IMR-90 (cell line): Measurements from ENCODE around the gene TMC3. TPM values are rescaled to one million over a fixed set of nuclear protein-coding genes. Genes with fewer than 3 reads are reported as not detected.

ENCODE experiments used
- ATAC-seq: fragments of 200-7000 bp; cut with Tn5 transposase; 2 replicates; pipeline ENCODE4 v1.9.1; 2020; ENCODE audit warnings: low read depth, mild to moderate bottlenecking, moderate library complexity
- BruUV-seq: library from RNA; stranded (reverse); fragments of 400-500 nt; replicated peaks from 2 replicates; lab custom pipeline; 2021; lab: Mats Ljungman, UMichigan
- CTCF ChIA-PET: fragments of 300-600 bp; formaldehyde crosslinking; extraction: SDS; loops from one replicate; lab custom pipeline; 2021; ENCODE audit warnings: antibody characterized with exemption; lab: Yijun Ruan, JAX
- POLR2A ChIA-PET: fragments of 300-600 bp; sonication (Branson Sonifier 250); formaldehyde crosslinking; loops from one replicate; lab custom pipeline; 2022; ENCODE audit warnings: antibody characterized with exemption; ENCODE audit not compliant: unreplicated experiment; lab: Charles Lee
- DNase-seq: peaks from one replicate; pipeline ENCODE4 v3.0.0; 2013
- H2AFZ ChIP-seq: replicated peaks from 2 replicates; pipeline ENCODE3; 2013; ENCODE audit warnings: low read length, mild to moderate bottlenecking; ENCODE audit not compliant: poor library complexity
- H2AK5ac ChIP-seq: 2 replicates; pipeline ENCODE4 v1.6.1; 2013; ENCODE audit warnings: low read depth, low read length, inconsistent platforms
- H2AK9ac ChIP-seq: replicated peaks from 2 replicates; pipeline ENCODE3; 2013; ENCODE audit warnings: mild to moderate bottlenecking, low read depth, low read length, moderate library complexity; ENCODE audit not compliant: poor library complexity
- H2BK120ac ChIP-seq: 2 replicates; pipeline ENCODE4 v1.6.1; 2013; ENCODE audit warnings: low read depth, low read length, inconsistent platforms
- H2BK15ac ChIP-seq: 3 replicates; pipeline ENCODE4 v1.6.1; 2013; ENCODE audit warnings: low read depth, low read length, inconsistent platforms
- H2BK20ac ChIP-seq: 2 replicates; pipeline ENCODE4 v1.6.1; 2013; ENCODE audit warnings: low read depth, mild to moderate bottlenecking, inconsistent platforms, low read length, moderate library complexity
- H2BK5ac ChIP-seq: 2 replicates; pipeline ENCODE4 v1.6.1; 2013; ENCODE audit warnings: mild to moderate bottlenecking, low read depth, low read length, inconsistent platforms; ENCODE audit not compliant: poor library complexity, severe bottlenecking
- H3K14ac ChIP-seq: replicated peaks from 2 replicates; pipeline ENCODE4 v1.6.1; 2013; ENCODE audit warnings: low read depth, low read length, inconsistent platforms
- H3K18ac ChIP-seq: 2 replicates; pipeline ENCODE4 v1.6.1; 2013; ENCODE audit warnings: low read depth, low read length, control low read depth
- H3K23ac ChIP-seq: 2 replicates; pipeline ENCODE4 v1.6.1; 2013; ENCODE audit warnings: low read depth, low read length, inconsistent platforms
- H3K27ac ChIP-seq: 2 replicates; pipeline ENCODE4 v1.5.1; 2013; ENCODE audit warnings: mild to moderate bottlenecking, control low read depth, low read length; ENCODE audit not compliant: insufficient read depth
- H3K27me3 ChIP-seq: 2 replicates; pipeline ENCODE4 v1.6.1; 2013; ENCODE audit warnings: low read length; ENCODE audit not compliant: control insufficient read depth, insufficient read depth
- H3K36me3 ChIP-seq: 2 replicates; pipeline ENCODE4 v1.6.1; 2013; ENCODE audit warnings: low read length, mixed read lengths; ENCODE audit not compliant: control insufficient read depth, insufficient read depth
- H3K4ac ChIP-seq: 2 replicates; pipeline ENCODE4 v1.6.1; 2013; ENCODE audit warnings: low read depth, low read length, inconsistent platforms
- H3K4me1 ChIP-seq: 2 replicates; pipeline ENCODE4 v1.6.1; 2013; ENCODE audit warnings: low read length, mixed read lengths; ENCODE audit not compliant: control insufficient read depth, insufficient read depth
- H3K4me2 ChIP-seq: 2 replicates; pipeline ENCODE4 v1.6.1; 2013; ENCODE audit warnings: low read depth, mild to moderate bottlenecking, control low read depth, low read length, moderate library complexity
- H3K4me3 ChIP-seq: 2 replicates; pipeline ENCODE4 v1.5.1; 2013; ENCODE audit warnings: low read depth, mild to moderate bottlenecking, control low read depth, low read length, moderate library complexity; ENCODE audit not compliant: insufficient read depth
- H3K56ac ChIP-seq: 2 replicates; pipeline ENCODE4 v1.6.1; 2013; ENCODE audit warnings: low read length, inconsistent platforms; ENCODE audit not compliant: insufficient read depth; ENCODE audit errors: extremely low read depth
- H3K79me1 ChIP-seq, 2 experiments: 2 replicates each; pipeline ENCODE4 v1.6.1; 2013; ENCODE audit warnings: low read length in 2 of 2, inconsistent platforms in 1 of 2, low read depth in 1 of 2
- H3K9ac ChIP-seq: 2 replicates; pipeline ENCODE4 v1.6.1; 2013; ENCODE audit warnings: low read depth, low read length, control low read depth
- H3K9me1 ChIP-seq: 2 replicates; pipeline ENCODE4 v1.6.1; 2013; ENCODE audit warnings: low read length, inconsistent platforms; ENCODE audit not compliant: insufficient read depth
- H3K9me3 ChIP-seq: 2 replicates; pipeline ENCODE4 v1.6.1; 2013; ENCODE audit warnings: low read length; ENCODE audit not compliant: control insufficient read depth, insufficient read depth
- H4K20me1 ChIP-seq: 2 replicates; pipeline ENCODE4 v1.6.1; 2013; ENCODE audit warnings: low read length, inconsistent platforms; ENCODE audit not compliant: insufficient read depth
- H4K5ac ChIP-seq: 2 replicates; pipeline ENCODE4 v1.6.1; 2013; ENCODE audit warnings: mild to moderate bottlenecking, low read depth, low read length, control low read depth
- H4K8ac ChIP-seq, 2 experiments: 2 replicates each; pipeline ENCODE4 v1.6.1; 2013; ENCODE audit warnings: low read depth in 2 of 2, low read length in 2 of 2, control low read depth in 1 of 2, inconsistent platforms in 1 of 2
- H4K91ac ChIP-seq: 2 replicates; pipeline ENCODE4 v1.6.1; 2013; ENCODE audit warnings: low read depth, low read length, inconsistent platforms; ENCODE audit not compliant: insufficient read depth
- CTCF ChIP-seq: conservative IDR thresholded peaks from 2 replicates; pipeline ENCODE4 v1.5.1; 2012; ENCODE audit warnings: mild to moderate bottlenecking, low read depth, low read length, improper control_type of control experiment
- FOS ChIP-seq: fragments of 150-350 bp; IDR thresholded peaks from 2 replicates; pipeline ENCODE4 v1.6.1; 2016; ENCODE audit warnings: low read depth, low read length
- RAD21 ChIP-seq: IDR thresholded peaks from 2 replicates; pipeline ENCODE4 v1.6.1; 2012; ENCODE audit warnings: low read length, improper control_type of control experiment
- SMC3 ChIP-seq: fragments of 150-350 bp; IDR thresholded peaks from 2 replicates; pipeline ENCODE4 v1.6.1; 2016; ENCODE audit warnings: low read depth, mild to moderate bottlenecking, antibody characterized with exemption, low read length, moderate library complexity
- WGBS, 2 experiments: methylation state at CpG; one replicate each; pipeline versions ENCODE4 v1.1.5 to v1.1.7; 2013; ENCODE audit warnings: missing lambda C conversion rate in 2 of 2; ENCODE audit not compliant: insufficient read length in 1 of 2; ENCODE audit errors: extremely low coverage in 2 of 2; 5-methylcytosine and 5-hydroxymethylcytosine counted together
- dilution Hi-C: fragments of 300-500 bp; cut with HindIII; formaldehyde crosslinking; loops from one replicate; pipeline ENCODE4 v1.14.3; 2018; ENCODE audit warnings: low sequenced_read_pairs; ENCODE audit not compliant: unreplicated experiment
- in situ Hi-C: fragments of 300-500 bp; cut with MboI; formaldehyde crosslinking; loops from 3 replicates; pipeline ENCODE4 v1.14.3; 2019; ENCODE audit warnings: low sequenced_read_pairs, inconsistent platforms, mixed read lengths
- intact Hi-C: fragments of 100-400 bp; cut with micrococcal nuclease; formaldehyde crosslinking; loops from 2 replicates; pipeline ENCODE4 v1.10.0; 2022
- polyA plus RNA-seq, 3 experiments: library from polyadenylated mRNA; depleted of rRNA; stranded (reverse); fragments of >200 nt; gene quantifications; 2 replicates each; pipeline ENCODE4 v1.2.3, GENCODE V29; 2012; ENCODE audit warnings: low replicate concordance in 1 of 3
- total RNA-seq: library from RNA; depleted of rRNA; stranded (reverse); fragments of >200 nt; gene quantifications from 2 replicates; pipeline ENCODE4 v1.2.3, GENCODE V29; 2012

Gene TMC3
- total and polyA plus RNA-seq, 2 of the 4 experiments (the other 2 are of a cell fraction), result not detected

GRCh38 chr15:81330366-81331090 lies 43.5 kb downstream of the TMC3 start:
- Histone ChIP-seq H3K56ac (no peak overlapping the region), H2BK20ac (0 out of 2 replicates have a peak overlapping the region, but pooled peaks have one; percentile 16), H3K9me3 (no peaks in the 10 kb centered on the region), H2AK5ac (no peak overlapping the region), H4K91ac (no peak overlapping the region), H3K9me1 (peaks cover 17% of the 10 kb centered on the region), H3K4me1 (peaks cover 17% of the 10 kb centered on the region), H2BK15ac (no peak overlapping the region; the same call in 2 of the 3 replicates), H2BK120ac (no peak overlapping the region), H3K79me1 (peaks cover 5 to 13% of the 10 kb centered on the region in 2 experiments; a peak in 3 of 4 replicates), H4K8ac (no peak overlapping the region), H4K20me1 (no peaks in the 10 kb centered on the region), H3K4me2 (no peak overlapping the region), H3K4me3 (no peak overlapping the region), H3K9ac (no peak overlapping the region), H2BK5ac (no peak overlapping the region), H3K14ac (no peak overlapping the region), H3K18ac (peak overlapping the region; percentile 28; the same call in 1 of the 2 replicates), H3K36me3 (no peaks in the 10 kb centered on the region), H3K27ac (no peak overlapping the region), H3K23ac (no peak overlapping the region), H3K4ac (no peak overlapping the region), H3K27me3 (no peaks in the 10 kb centered on the region), H2AK9ac (no peak overlapping the region), H2AFZ (no peak overlapping the region), H4K5ac (0 out of 2 replicates have a peak overlapping the region, but pooled peaks have one; percentile 69)
- dilution Hi-C loops (no loop called here), intact Hi-C loops (no loop called here), in situ Hi-C loops (no loop called here)
- ATAC-seq (no peak), DNase-seq (no peak)
- POLR2A ChIA-PET, result no interaction called here
- 96% methylated on average over 5 of the region's 5 CpGs; no CpG with 5 or more reads in 1 of the 2 experiments for WGBS, 2 experiments
- BruUV-seq, result no TSS peak
- CTCF ChIA-PET, result no interaction called here
- TF ChIP-seq SMC3, result no peak
- no peak for TF ChIP-seq FOS
- no peak for TF ChIP-seq CTCF
- no peak for TF ChIP-seq RAD21
